Aorta (tissue), 5 donors: ENCODE measurements around the gene TRPV4. TPM values are rescaled to one million over a fixed set of nuclear protein-coding genes. Genes with fewer than 3 reads are reported as not detected.

Source experiments
- ATAC-seq: fragments of 200-7000 bp; cut with Tn5 transposase; one replicate; pipeline ENCODE4 v1.9.1; 2022; ENCODE audit warnings: moderate library complexity; ENCODE audit not compliant: low FRiP score
- DNase-seq, 2 donors: peaks; one replicate each; pipeline ENCODE4 v3.0.0-alpha.2; 2020
- H3K27ac ChIP-seq, 2 donors: one replicate each; pipeline ENCODE4 v1.5.1; 2013; ENCODE audit warnings: low read length in 2 of 2, mild to moderate bottlenecking in 2 of 2, moderate library complexity in 2 of 2, control low read depth in 1 of 2, inconsistent platforms in 1 of 2, low read depth in 1 of 2
- H3K27me3 ChIP-seq, 2 donors: one replicate each; pipeline ENCODE4 v1.6.1; 2013; ENCODE audit warnings: control low read depth in 1 of 2, low read length in 1 of 2, mild to moderate bottlenecking in 1 of 2, moderate library complexity in 1 of 2; ENCODE audit not compliant: insufficient read depth in 2 of 2, control insufficient read depth in 1 of 2
- H3K36me3 ChIP-seq, 2 donors: one replicate each; pipeline ENCODE4 v1.6.1; 2013; ENCODE audit warnings: control low read depth in 1 of 2, low read length in 1 of 2, mild to moderate bottlenecking in 1 of 2; ENCODE audit not compliant: insufficient read depth in 2 of 2, control insufficient read depth in 1 of 2
- H3K4me1 ChIP-seq, 2 donors: one replicate each; pipeline ENCODE4 v1.6.1; 2013; ENCODE audit warnings: low read length in 2 of 2, control low read depth in 1 of 2, mild to moderate bottlenecking in 1 of 2, moderate library complexity in 1 of 2; ENCODE audit not compliant: insufficient read depth in 2 of 2, control insufficient read depth in 1 of 2
- H3K4me3 ChIP-seq, 2 donors: one replicate each; pipeline ENCODE4 v1.5.1; 2013; ENCODE audit warnings: low read length in 2 of 2, control low read depth in 1 of 2, mild to moderate bottlenecking in 1 of 2
- H3K9me3 ChIP-seq: one replicate; pipeline ENCODE4 v1.6.1; 2013; ENCODE audit warnings: mild to moderate bottlenecking, low read length; ENCODE audit not compliant: control insufficient read depth
- WGBS, 2 donors: extraction: QIAGEN DNeasy Blood & Tissue Kit; methylation state at CpG; one replicate each; pipeline ENCODE4 v1.1.7; 2013; 5-methylcytosine and 5-hydroxymethylcytosine counted together
- intact Hi-C, 2 donors: fragments of 100-400 bp; cut with DNase I; formaldehyde crosslinking; loops; one replicate each; pipeline versions ENCODE4 v1.14.2 to v1.15.0; 2022
- polyA plus RNA-seq, 2 donors: library from polyadenylated mRNA; stranded (reverse); fragments of 200-250 nt; gene quantifications; one replicate each; pipeline ENCODE4 v1.2.3, GENCODE V29; 2013
- total RNA-seq, 2 donors: library from RNA; stranded (reverse); fragmentation: NEBNext Ultra II Directional; extraction: Animal tissue kit (Norgen Biotek cat#: 25700); gene quantifications; one replicate each; pipeline ENCODE4 v1.2.1, GENCODE V29; 2021
- donor health status: healthy with polysubstance abuse.
- donor health status: Bipolar disorder and iron deficiency.
- donor health status: DM: no; HTN: no; CAD: no.
- donor health status: DM: no; HTN: no; CAD: no.
- donor health status: DM: yes; HTN: yes; CAD: no.

The TRPV4 gene
- total and polyA plus RNA-seq, 4 donors, result 0.08 to 3.9 (median 1.9) TPM

DNA sequence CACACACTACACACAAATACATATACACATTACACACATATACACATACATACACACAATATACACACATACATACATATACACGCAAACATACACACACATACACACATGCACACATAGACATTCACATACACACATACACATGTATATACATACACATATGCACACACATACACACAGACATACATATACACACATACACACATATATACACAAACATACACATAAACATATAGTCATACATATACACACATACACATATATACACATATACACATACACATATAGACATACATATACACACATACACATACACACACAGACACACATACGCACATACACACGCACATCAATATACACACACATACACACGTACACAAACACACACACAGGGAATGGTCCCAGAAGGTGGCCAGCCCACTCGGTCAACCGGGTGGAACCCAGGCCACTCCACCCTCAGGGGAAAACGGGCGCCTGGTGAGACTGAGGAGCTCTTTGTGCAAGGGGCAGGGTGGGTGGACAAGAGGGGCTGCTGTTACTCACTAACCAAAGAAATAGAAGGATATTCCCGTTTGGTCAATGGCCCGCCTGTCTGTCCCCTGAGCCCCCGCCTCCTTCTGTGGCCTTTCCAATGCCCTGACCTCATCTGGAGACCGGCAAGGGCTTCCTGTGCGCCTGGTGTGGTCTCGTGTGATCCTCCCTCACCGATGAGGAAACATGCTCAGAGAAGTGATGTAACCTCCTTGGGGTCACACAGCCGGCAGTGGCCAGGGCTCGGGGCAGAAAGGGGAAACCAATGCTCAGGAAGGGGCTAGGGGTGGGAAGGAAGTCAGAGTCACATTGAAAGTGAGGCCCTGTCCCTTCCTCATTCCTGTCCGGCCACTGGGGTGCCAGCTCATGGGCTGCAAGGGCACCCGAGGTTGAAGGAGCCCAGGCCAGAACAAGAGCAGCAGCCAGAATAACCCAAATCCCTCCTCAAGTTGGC is 5.3 kb downstream of the TRPV4 start:
- no peak overlapping the region for H3K4me3 ChIP-seq
- H3K9me3 ChIP-seq, result no peaks in the 10 kb centered on the region
- intact Hi-C loops, result no loop called here
- DNase-seq (peak; percentile 79 to 88), ATAC-seq (peak; percentile 69)
- no peaks in the 10 kb centered on the region for H3K27me3 ChIP-seq
- H3K4me1 ChIP-seq, result no peaks in the 10 kb centered on the region
- no peak overlapping the region for H3K27ac ChIP-seq
- WGBS, 2 donors, result 79 to 82% methylated on average over 19 of the region's 19 CpGs
- H3K36me3 ChIP-seq, result no peaks in the 10 kb centered on the region

DNA sequence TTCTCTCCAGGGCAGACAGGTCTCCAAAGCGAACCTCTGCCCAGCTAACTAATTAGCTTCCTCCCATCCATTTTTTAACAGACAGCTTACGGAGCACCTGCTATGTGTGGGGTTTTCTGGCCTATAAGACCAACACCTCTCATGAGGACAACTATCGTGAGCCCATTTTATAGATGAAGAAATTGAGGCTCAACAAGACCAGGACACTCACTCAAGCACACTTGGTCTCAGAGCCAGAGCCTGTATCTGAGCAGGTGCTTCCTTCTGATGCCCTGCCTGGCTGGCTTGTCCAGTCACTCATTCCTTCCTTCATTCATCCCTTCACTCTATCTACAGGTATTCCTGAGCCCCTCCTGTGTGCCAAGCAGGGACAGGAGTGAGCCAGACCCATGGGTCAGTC is 6.1 kb downstream of the TRPV4 start:
- intact Hi-C loops, result no loop called here

GRCh38 chr12:109824731-109825130 is 8.5 kb downstream of the TRPV4 start:
- Histone ChIP-seq H3K4me1 (no peaks in the 10 kb centered on the region), H3K9me3 (no peaks in the 10 kb centered on the region), H3K36me3 (no peaks in the 10 kb centered on the region), H3K27ac (no peak overlapping the region), H3K4me3 (no peak overlapping the region), H3K27me3 (no peaks in the 10 kb centered on the region)
- DNase-seq (no peak), ATAC-seq (no peak)
- intact Hi-C loops, result no loop called here
- 93 to 95% methylated on average over 8 of the region's 8 CpGs for WGBS, 2 donors

More for the DNA sequence above, 6.1 kb downstream of the TRPV4 start:
- Histone ChIP-seq H3K27ac (no peak overlapping the region), H3K9me3 (no peaks in the 10 kb centered on the region), H3K36me3 (no peaks in the 10 kb centered on the region), H3K4me1 (no peaks in the 10 kb centered on the region), H3K4me3 (no peak overlapping the region), H3K27me3 (no peaks in the 10 kb centered on the region)
- WGBS, 2 donors, result 95 to 97% methylated on average over 3 of the region's 3 CpGs
- DNase-seq (no peak), ATAC-seq (no peak)

DNA sequence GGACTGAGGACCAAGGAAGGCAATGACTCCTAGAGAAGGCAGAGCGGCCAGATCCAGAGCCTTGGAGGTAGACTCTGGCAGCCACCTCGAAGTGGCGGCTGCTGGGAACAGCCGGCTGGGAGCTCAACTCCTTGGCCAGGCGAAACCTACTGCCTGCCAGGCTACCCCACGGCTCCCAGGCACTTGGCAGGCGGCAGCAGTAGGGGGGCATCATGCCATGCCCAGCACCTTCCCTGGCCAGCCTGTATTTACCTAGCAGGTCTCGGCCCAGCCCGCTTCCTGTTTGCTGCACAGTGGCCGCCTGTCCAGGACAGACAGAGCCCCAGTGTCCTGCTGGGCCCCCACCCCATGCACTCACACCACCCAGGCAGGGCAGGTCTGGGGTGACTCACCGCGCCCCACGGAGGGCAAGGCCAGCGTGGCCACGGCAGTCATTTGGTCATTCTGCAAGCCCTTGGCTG is 10.2 kb downstream of the TRPV4 start:
- no peaks in the 10 kb centered on the region for H3K36me3 ChIP-seq
- WGBS, 2 donors, result 7 to 9% methylated on average over 15 of the region's 15 CpGs
- H3K27me3 ChIP-seq, result no peaks in the 10 kb centered on the region
- no peaks in the 10 kb centered on the region for H3K4me1 ChIP-seq
- H3K4me3 ChIP-seq, result no peak overlapping the region
- H3K9me3 ChIP-seq, result no peaks in the 10 kb centered on the region
- peak in 1 of 2 donors; percentile 58 for DNase-seq
- peak; percentile 36 for ATAC-seq
- intact Hi-C loops, result no loop called here
- no peak overlapping the region for H3K27ac ChIP-seq

DNA sequence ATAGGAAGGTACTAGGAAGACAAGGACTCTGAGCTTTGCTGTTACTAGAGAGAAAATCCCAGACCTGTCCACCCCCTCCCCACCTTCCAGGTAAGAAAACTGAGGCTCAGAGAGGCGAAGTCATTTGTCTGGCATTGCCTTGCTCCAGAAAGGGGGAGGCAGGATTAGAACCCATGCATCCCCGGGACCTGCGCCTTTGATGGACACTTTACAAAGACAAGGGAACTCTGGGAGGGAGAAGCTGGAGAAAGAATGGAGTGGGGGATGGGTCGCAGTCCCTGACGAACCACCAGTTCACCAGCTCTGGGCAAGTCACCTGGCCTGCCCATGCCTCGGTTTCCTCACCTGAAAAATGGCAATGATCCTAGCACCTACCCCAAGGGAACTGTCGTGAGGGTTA is 10.8 kb downstream of the TRPV4 start:
- WGBS, 2 donors, result 38 to 52% methylated on average over 7 of the region's 7 CpGs
- no peaks in the 10 kb centered on the region for H3K36me3 ChIP-seq
- H3K27me3 ChIP-seq, result no peaks in the 10 kb centered on the region
- ATAC-seq, result no peak
- intact Hi-C loops, result no loop called here
- no peak overlapping the region for H3K27ac ChIP-seq
- H3K4me1 ChIP-seq, result no peaks in the 10 kb centered on the region
- H3K9me3 ChIP-seq, result no peaks in the 10 kb centered on the region
- no peak for DNase-seq
- H3K4me3 ChIP-seq, result no peak overlapping the region

- intact Hi-C loops, result no loop called here
- Histone ChIP-seq H3K36me3 (no peaks in the 10 kb centered on the region), H3K4me1 (no peaks in the 10 kb centered on the region)
Measured at GRCh38 chr12:109821968-109822367, 11.2 kb downstream of the TRPV4 start.

GRCh38 chr12:109820816-109821381 is 12.3 kb downstream of the TRPV4 start:
- H3K9me3 ChIP-seq, result no peaks in the 10 kb centered on the region
- no peaks in the 10 kb centered on the region for H3K4me1 ChIP-seq
- intact Hi-C loops, result no loop called here
- 87 to 88% methylated on average over 16 of the region's 16 CpGs for WGBS, 2 donors
- H3K4me3 ChIP-seq, result no peak overlapping the region
- no peaks in the 10 kb centered on the region for H3K36me3 ChIP-seq
- ATAC-seq (no peak), DNase-seq (no peak)
- no peaks in the 10 kb centered on the region for H3K27me3 ChIP-seq
- no peak overlapping the region for H3K27ac ChIP-seq

More at GRCh38 chr12:109821968-109822367, 11.2 kb downstream of the TRPV4 start:
- Histone ChIP-seq H3K9me3 (no peaks in the 10 kb centered on the region), H3K27ac (no peak overlapping the region), H3K4me3 (no peak overlapping the region), H3K27me3 (no peaks in the 10 kb centered on the region)
- DNase-seq, result no peak
- ATAC-seq, result no peak

DNA sequence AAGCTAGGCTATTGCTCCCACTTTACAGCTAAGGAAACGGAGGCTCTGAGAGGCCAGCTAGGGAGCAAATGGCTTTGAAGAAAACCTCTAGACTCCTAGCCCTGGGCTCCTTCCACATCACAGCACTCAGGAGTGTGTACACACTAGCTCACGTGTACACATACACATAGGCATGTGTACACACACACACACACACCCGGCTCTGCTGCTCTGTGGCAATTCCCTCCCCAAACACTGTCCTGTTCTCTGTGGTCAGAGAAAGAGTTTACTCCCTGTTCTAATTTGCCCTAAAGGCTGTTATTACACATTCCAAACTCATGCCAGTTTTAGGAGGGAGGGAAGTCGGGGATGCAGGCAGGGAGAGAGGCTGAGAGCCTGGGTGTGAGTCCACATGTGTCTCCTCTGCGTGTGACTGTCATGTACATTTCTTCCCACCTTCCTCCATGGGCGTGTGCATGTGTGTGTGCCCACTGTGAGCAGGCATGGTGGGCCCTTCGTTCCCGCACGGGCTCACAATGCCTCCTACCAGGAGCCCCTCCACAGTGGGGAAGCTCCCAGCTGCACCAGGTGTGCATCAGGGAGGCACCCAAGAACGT is 14.2 kb downstream of the TRPV4 start:
- WGBS, 2 donors, result 47 to 59% methylated on average over 10 of the region's 10 CpGs
- no peak overlapping the region for H3K27ac ChIP-seq
- H3K4me1 ChIP-seq, result no peaks in the 10 kb centered on the region
- no peaks in the 10 kb centered on the region for H3K36me3 ChIP-seq
- no peaks in the 10 kb centered on the region for H3K27me3 ChIP-seq
- DNase-seq (no peak), ATAC-seq (no peak)
- H3K4me3 ChIP-seq, result no peak overlapping the region
- H3K9me3 ChIP-seq, result no peaks in the 10 kb centered on the region
- intact Hi-C loops, result no loop called here
